WERI-Rb-1 (cell line): Measurements from ENCODE around the gene ZNF503.
A peak's percentile ranks its signal among the peaks of the same experiment; 100 is the strongest.

Experiments used
- DNase-seq: peaks from one replicate; pipeline ENCODE4 v3.0.0-alpha.2; 2020
- H3K27ac ChIP-seq: fragments of 250-450 bp; sonication (Bioruptor Pico); 2 replicates; pipeline ENCODE4 v1.5.1; 2020; ENCODE audit warnings: mild to moderate bottlenecking, moderate library complexity
- H3K27me3 ChIP-seq: fragments of 250-450 bp; sonication (Bioruptor Pico); 2 replicates; pipeline ENCODE4 v1.5.1; 2021; ENCODE audit warnings: mild to moderate bottlenecking, low read depth, moderate library complexity; ENCODE audit not compliant: insufficient read depth, severe bottlenecking
- H3K36me3 ChIP-seq: fragments of 250-450 bp; sonication (Bioruptor Pico); 2 replicates; pipeline ENCODE4 v1.5.1; 2020; ENCODE audit warnings: mild to moderate bottlenecking, moderate library complexity
- H3K4me3 ChIP-seq: 2 replicates; pipeline ENCODE4 v1.5.1; 2011; ENCODE audit warnings: low read depth, mild to moderate bottlenecking, control low read depth, low read length
- H3K9me3 ChIP-seq: fragments of 250-450 bp; sonication (Bioruptor Pico); 2 replicates; pipeline ENCODE4 v1.5.1; 2021; ENCODE audit warnings: mild to moderate bottlenecking, moderate library complexity; ENCODE audit not compliant: severe bottlenecking
- CTCF ChIP-seq: IDR thresholded peaks from 2 replicates; pipeline ENCODE4 v1.5.1; 2011; ENCODE audit warnings: low read depth, mild to moderate bottlenecking, control low read depth, inconsistent platforms, low read length

Gene ZNF503

GRCh38 chr10:75433216-75433615 is 31.7 kb upstream of the ZNF503 start:
- TF ChIP-seq CTCF = no peak
- no peak for DNase-seq
- Histone ChIP-seq H3K27ac (no peak overlapping the region), H3K36me3 (no peaks in the 10 kb centered on the region), H3K4me3 (no peak overlapping the region), H3K9me3 (no peaks in the 10 kb centered on the region), H3K27me3 (no peaks in the 10 kb centered on the region)

- no peaks in the 10 kb centered on the region for H3K27me3 ChIP-seq
- no peaks in the 10 kb centered on the region for H3K36me3 ChIP-seq
- no peaks in the 10 kb centered on the region for H3K9me3 ChIP-seq
- no peak overlapping the region for H3K4me3 ChIP-seq
- no peak for TF ChIP-seq CTCF
- DNase-seq = no peak
- no peak overlapping the region for H3K27ac ChIP-seq
Observed at GRCh38 chr10:75432763-75433162, 31.2 kb upstream of the ZNF503 start.

GRCh38 chr10:75432176-75432575 is 30.6 kb upstream of the ZNF503 start:
- DNase-seq = no peak
- no peak overlapping the region for H3K27ac ChIP-seq
- no peaks in the 10 kb centered on the region for H3K9me3 ChIP-seq
- H3K4me3 ChIP-seq = no peak overlapping the region
- no peak for TF ChIP-seq CTCF
- H3K36me3 ChIP-seq = no peaks in the 10 kb centered on the region
- H3K27me3 ChIP-seq = no peaks in the 10 kb centered on the region

GRCh38 chr10:75431180-75432111 is 29.9 kb upstream of the ZNF503 start, which contains the start of gene LRMDA:
TSS of gene LRMDA (plus strand) at chr10:75431624.
- peak within 1 kb of the TSS; percentile 81 for H3K27ac ChIP-seq
- no peaks in the 10 kb centered on the region for H3K9me3 ChIP-seq
- no peak for TF ChIP-seq CTCF
- DNase-seq = no peak
- no peak within 1 kb of the TSS for H3K4me3 ChIP-seq
- H3K27me3 ChIP-seq = no peaks in the 10 kb centered on the region
- H3K36me3 ChIP-seq = no peaks in the 10 kb centered on the region

- Histone ChIP-seq H3K27ac (peak overlapping the region; percentile 81), H3K27me3 (no peaks in the 10 kb centered on the region), H3K4me3 (no peak overlapping the region), H3K36me3 (no peaks in the 10 kb centered on the region), H3K9me3 (no peaks in the 10 kb centered on the region)
- TF ChIP-seq CTCF = no peak
- peak; percentile 70 for DNase-seq
Observed at GRCh38 chr10:75430000-75430763, 28.6 kb upstream of the ZNF503 start.
